H7 (cell line): ENCODE results near the gene CDC16. TPM values are rescaled to one million over a fixed set of nuclear protein-coding genes. Genes with fewer than 3 reads are reported as not detected.
"Not testable (repeated sequence)": the region's sequence is repeated elsewhere in the genome, so short reads cannot be mapped to it uniquely, and the experiment has no call there.

Source experiments
- DNase-seq: peaks from one replicate; pipeline ENCODE4 v3.0.0; 2012
- H3K27me3 ChIP-seq: 2 replicates; pipeline ENCODE4 v1.6.0; 2011; ENCODE audit warnings: mild to moderate bottlenecking, low read length; ENCODE audit not compliant: control insufficient read depth, insufficient read depth
- H3K36me3 ChIP-seq: replicated peaks from 2 replicates; pipeline ENCODE4 v1.5.1; 2011; ENCODE audit warnings: low read length; ENCODE audit not compliant: control insufficient read depth, insufficient read depth
- H3K4me3 ChIP-seq: 2 replicates; pipeline ENCODE4 v1.5.1; 2011; ENCODE audit warnings: low read depth, mild to moderate bottlenecking, control low read depth, low read length, moderate library complexity; ENCODE audit not compliant: insufficient read depth
- total RNA-seq: library from RNA; depleted of rRNA; stranded (reverse); fragments of >200 nt; shearing (Covaris generic); gene quantifications from 2 replicates; pipeline ENCODE4 v1.2.3, GENCODE V29; 2014; rRNA removed

Gene CDC16, protein sequence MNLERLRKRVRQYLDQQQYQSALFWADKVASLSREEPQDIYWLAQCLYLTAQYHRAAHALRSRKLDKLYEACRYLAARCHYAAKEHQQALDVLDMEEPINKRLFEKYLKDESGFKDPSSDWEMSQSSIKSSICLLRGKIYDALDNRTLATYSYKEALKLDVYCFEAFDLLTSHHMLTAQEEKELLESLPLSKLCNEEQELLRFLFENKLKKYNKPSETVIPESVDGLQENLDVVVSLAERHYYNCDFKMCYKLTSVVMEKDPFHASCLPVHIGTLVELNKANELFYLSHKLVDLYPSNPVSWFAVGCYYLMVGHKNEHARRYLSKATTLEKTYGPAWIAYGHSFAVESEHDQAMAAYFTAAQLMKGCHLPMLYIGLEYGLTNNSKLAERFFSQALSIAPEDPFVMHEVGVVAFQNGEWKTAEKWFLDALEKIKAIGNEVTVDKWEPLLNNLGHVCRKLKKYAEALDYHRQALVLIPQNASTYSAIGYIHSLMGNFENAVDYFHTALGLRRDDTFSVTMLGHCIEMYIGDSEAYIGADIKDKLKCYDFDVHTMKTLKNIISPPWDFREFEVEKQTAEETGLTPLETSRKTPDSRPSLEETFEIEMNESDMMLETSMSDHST
- 25.0 and 31.1 TPM in 2 replicates for total RNA-seq

DNA sequence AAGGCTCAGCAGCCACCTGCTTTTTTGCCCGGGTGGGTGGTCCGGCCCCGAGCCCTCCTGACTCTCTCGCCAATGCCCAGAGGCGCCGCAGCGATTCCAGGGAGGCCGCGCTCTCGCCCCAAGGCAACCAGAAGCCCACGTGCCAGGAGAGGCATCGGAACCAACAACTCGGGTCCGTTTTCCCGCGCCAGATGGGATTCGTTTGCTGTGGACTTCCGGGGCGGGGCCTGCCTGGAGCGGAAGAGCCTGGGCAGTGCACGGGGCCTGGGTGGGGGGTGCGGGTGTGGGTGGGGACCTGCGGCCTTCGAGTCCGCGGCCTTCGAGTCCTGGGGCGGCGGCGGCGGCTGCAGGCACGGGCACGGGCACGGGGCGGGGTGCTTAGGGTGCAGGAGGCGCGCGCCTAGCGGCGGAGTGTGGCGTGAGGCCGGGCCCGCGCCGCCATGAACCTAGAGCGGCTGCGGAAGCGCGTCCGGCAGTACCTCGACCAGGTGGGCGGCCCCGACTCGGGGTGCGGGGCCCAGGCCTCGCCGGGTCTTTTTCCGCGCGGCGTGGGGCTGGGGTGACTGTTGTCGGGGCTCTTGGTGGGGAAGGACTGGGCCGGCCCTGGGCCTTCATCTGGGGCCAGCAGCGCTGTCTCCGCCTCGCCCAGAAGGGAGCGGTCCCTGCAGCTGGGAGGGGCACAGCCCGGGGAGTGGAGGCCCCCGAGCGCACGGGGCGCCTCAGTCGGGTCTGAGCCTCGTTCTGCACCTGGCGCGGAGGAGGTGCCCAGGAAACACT lies at the start of gene CDC16:
CDC16 (plus strand) TSS at position 253 of the 777 bp plus-strand sequence; CDS start at position 441, 188 bp downstream.
- peak; percentile 95 for DNase-seq
- H3K27me3 ChIP-seq = no peaks in the 10 kb centered on the region; the same call in 1 of the 2 replicates
- peak within 1 kb of the TSS; percentile 80 for H3K4me3 ChIP-seq
- H3K36me3 ChIP-seq = peaks cover 16% of the 10 kb centered on the region

DNA sequence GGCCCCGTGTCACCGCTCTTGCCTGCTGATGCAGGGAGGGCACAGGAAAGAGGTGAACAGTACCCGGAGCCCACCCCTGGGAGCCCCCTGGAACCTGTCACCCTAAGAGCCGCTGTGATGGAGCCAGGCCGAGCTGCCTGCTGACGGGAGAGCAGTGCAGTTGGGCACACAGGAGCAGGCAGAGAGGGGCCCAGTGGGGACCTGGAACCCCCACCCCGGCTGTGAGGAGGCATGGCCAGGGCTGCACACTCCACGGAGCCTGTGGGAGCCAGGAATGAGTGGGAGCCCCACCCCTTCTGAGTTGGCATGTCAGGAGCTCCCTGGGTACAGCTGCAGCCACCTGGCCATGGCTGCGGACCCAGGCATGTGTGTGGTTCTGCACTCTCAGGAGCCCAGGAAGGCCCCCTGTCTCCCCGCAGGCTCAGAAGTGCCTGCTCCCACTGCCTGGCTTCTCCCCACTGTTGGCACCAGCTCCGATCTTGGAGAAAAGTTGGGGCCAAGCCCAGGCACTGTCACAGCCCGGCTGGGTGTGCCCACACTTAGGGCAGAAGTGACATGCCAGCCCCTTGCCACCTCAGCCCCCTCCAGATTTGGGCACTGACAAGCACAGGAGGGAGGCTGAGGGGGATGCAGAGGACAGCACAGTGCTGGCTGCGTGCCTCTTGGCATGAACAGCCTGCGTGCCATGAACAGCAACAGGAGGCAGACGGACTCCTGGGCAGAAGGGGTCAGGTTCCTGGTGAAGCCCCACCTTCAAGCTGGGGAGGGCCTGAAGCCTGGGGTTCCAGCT lies 49.3 kb upstream of the CDC16 start:
- peak; percentile 36 for DNase-seq
- H3K36me3 ChIP-seq = no peaks in the 10 kb centered on the region
- H3K27me3 ChIP-seq = no peaks in the 10 kb centered on the region
- H3K4me3 ChIP-seq = no peak overlapping the region

DNA sequence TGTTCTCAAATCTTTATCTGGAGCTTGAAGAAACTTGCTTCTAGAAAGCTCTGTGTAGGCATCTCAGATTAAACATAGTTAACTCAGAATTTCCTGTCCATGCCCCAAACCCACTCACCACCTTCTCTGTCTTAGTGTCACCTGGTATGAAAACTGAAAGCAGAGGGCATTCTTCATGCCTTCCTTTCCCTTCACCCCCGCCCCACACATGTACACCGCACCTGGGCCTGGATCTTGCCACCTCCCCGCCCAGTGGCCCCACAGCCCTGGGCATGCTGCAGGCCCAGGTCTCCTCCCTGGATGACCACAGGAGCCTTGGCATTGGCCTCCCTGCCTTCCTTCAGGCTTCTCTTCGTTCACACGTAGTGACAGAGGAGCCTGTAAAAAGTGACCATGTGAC lies 39.8 kb upstream of the CDC16 start:
- Histone ChIP-seq H3K36me3 (no peaks in the 10 kb centered on the region), H3K4me3 (no peak overlapping the region), H3K27me3 (no peaks in the 10 kb centered on the region)
- no peak for DNase-seq

DNA sequence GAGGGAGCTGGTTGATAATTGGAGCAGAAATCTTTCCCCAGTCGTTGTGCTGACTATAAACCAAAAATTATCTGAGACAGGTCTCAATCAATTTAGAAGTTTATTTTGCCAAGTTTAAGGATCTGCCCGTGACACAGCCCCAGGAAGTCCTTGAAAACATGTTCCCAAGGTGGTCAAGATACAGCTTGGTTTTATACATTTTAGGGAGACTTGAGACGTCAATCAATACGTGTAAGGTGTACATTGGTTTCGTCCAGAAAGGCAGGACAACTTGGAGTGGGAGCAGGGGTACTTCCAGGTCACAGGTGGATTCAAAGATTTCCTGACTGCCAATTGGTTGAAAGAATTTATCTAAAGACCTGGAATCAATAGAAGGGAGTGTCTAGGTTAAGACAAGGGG lies 38.1 kb upstream of the CDC16 start:
- no peak for DNase-seq
- no peak overlapping the region for H3K4me3 ChIP-seq
- no peaks in the 10 kb centered on the region for H3K36me3 ChIP-seq
- H3K27me3 ChIP-seq = no peaks in the 10 kb centered on the region

DNA sequence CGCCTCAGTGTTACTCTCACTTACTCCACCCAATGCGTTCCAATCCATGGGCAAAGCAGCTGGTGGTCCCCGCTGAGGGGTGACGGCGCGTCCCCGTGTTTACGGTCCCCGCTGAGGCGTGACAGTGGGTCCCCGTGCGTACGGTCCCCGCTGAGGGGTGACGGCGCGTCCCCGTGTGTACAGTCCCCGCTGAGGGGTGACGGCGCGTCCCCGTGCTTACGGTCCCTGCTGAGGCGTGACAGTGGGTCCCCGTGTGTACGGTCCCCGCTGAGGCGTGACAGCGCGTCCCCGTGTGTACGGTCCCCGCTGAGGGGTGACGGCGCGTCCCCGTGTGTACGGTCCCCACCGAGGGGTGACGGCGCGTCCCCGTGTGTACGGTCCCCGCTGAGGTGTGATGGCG lies 36.1 kb upstream of the CDC16 start:
- DNase-seq = no peak
- Histone ChIP-seq H3K36me3 (no peaks in the 10 kb centered on the region), H3K4me3 (no peak overlapping the region), H3K27me3 (no peaks in the 10 kb centered on the region)

DNA sequence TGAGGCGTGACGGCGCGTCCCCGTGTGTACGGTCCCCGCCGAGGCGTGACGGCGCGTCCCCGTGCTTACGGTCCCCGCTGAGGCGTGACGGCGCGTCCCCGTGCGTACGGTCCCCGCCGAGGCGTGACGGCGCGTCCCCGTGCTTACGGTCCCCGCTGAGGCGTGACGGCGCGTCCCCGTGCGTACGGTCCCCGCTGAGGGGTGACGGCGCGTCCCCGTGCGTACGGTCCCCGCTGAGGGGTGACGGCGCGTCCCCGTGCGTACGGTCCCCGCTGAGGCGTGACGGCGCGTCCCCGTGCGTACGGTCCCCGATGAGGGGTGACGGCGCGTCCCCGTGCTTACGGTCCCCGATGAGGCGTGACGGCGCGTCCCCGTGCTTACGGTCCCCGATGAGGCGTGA lies 35.2 kb upstream of the CDC16 start:
- not testable (repeated sequence) for DNase-seq, H3K36me3 ChIP-seq, H3K4me3 ChIP-seq, H3K27me3 ChIP-seq

DNA sequence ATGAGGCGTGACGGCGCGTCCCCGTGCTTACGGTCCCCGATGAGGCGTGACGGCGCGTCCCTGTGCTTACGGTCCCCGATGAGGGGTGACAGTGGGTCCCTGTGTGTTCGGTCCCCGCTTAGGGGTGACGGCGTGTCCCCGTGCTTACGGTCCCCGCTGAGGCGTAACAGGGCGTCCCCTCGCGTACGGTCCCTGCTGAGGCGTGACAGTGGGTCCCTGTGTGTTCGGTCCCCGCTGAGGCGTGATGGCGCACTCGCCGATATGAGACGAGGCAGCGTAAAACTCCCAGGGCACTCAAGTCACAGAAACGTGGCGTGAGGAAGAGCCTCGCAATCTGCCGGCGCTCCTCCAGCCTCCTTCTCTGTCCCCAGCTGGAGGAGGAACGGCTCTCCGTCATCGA lies 34.7 kb upstream of the CDC16 start:
- DNase-seq = no peak
- Histone ChIP-seq H3K27me3 (no peaks in the 10 kb centered on the region), H3K4me3 (no peak overlapping the region), H3K36me3 (no peaks in the 10 kb centered on the region)

DNA sequence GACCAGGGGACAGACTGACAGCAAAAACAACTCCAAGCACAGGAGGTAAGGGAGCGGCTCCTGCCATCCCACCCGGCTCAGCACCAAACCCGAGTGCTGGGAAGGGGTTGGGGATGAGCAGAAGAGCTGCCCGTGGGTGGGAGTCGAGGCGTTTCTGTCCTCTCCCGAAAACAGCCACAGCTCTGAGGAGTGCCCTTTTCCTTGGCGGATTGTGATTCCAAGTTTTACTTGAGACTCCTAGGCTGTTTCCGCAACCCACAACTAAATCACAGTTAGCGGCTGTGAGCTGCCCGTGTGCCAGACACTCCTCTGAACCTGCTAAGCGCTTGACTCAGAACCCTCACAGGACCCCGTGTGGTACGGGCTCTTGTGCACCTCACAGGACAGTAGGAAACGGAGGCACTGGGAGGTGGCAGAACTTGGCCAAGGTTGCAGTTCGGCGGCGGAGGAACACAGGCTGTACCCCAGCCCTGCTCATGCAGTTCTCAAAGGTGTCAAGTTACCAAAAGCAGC lies 34.2 kb upstream of the CDC16 start:
- H3K4me3 ChIP-seq = no peak overlapping the region
- no peaks in the 10 kb centered on the region for H3K27me3 ChIP-seq
- DNase-seq = peak; percentile 62
- H3K36me3 ChIP-seq = no peaks in the 10 kb centered on the region

DNA sequence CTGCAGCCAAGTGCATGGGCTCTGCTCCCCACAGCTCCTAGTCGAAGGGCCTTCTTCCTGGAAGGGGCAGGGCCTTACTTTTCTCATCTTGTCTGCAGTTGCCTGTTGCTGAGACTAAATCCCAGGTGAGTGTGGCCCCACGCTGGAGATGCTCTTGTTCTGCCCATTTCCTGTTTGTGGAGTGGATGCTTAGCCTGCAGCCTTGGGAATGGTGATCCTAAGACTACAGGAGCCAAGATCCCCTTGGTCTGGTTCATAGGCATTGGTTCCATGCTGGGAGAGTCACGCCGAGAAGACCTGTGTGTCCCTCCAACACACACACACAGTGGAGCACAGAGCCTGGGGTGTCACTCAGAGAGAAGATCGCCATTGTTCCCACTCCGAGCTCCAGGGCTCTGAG lies 32.1 kb upstream of the CDC16 start:
- H3K27me3 ChIP-seq = no peaks in the 10 kb centered on the region
- H3K36me3 ChIP-seq = no peaks in the 10 kb centered on the region
- H3K4me3 ChIP-seq = no peak overlapping the region
- DNase-seq = no peak

DNA sequence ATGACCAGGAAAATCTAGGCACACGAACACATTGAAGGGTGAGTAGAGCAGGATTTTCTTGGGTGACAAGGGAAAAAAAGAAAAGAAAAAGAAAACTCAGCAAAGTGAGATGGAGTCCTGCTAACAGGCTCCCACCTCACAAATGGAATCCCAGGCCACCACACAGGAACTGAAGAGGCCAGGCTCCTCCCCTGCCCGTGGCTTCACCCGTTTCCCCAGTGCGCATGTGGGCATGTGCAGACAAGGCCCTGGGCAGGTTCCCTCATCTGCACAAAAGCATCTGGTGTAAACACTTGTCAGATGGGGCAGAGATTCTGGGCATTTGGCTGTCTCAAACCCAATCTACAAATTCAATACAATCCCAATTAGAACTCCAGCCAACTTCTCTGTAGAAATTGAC lies 31.2 kb upstream of the CDC16 start:
- H3K36me3 ChIP-seq = no peaks in the 10 kb centered on the region
- H3K4me3 ChIP-seq = no peak overlapping the region
- DNase-seq = no peak
- no peaks in the 10 kb centered on the region for H3K27me3 ChIP-seq

DNA sequence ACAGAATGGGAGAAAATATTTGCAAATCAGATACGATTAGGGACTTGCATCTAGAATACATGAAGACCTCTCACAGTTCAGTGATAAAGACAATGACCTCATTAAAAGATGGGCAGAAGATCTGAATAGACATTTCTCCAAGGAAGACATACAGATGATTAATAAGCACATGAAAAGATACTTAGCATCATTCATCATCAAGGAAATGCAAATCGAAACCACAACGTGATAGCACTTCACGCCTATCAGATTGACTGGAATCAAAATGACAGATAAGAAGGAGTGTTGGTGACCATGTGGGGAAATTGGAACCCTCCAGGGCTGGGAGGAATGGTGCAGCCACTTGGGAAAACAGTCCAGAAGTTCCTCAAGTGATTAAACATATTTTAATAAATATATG lies 29.8 kb upstream of the CDC16 start:
- H3K36me3 ChIP-seq = no peaks in the 10 kb centered on the region
- no peak for DNase-seq
- no peaks in the 10 kb centered on the region for H3K27me3 ChIP-seq
- no peak overlapping the region for H3K4me3 ChIP-seq

DNA sequence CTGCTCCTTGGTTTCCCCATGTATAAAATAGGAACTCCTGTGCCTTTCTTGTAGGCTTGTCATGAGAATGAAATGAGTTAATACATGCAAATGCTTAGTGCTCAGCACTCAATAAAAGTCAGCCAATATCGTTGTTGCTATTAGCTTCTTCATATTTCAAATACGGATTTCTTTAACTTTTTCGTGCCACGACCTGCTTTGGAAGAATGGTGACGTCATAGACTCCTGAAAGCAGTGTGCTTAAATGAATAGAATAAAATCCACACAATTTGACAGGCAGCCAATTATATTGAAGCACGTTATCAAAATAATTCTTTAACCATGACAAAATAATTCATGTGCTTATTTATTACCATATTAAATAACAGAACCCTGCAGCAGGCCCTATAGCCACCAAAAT lies 26.6 kb upstream of the CDC16 start:
- no peaks in the 10 kb centered on the region for H3K36me3 ChIP-seq
- no peak for DNase-seq
- no peak overlapping the region for H3K4me3 ChIP-seq

DNA sequence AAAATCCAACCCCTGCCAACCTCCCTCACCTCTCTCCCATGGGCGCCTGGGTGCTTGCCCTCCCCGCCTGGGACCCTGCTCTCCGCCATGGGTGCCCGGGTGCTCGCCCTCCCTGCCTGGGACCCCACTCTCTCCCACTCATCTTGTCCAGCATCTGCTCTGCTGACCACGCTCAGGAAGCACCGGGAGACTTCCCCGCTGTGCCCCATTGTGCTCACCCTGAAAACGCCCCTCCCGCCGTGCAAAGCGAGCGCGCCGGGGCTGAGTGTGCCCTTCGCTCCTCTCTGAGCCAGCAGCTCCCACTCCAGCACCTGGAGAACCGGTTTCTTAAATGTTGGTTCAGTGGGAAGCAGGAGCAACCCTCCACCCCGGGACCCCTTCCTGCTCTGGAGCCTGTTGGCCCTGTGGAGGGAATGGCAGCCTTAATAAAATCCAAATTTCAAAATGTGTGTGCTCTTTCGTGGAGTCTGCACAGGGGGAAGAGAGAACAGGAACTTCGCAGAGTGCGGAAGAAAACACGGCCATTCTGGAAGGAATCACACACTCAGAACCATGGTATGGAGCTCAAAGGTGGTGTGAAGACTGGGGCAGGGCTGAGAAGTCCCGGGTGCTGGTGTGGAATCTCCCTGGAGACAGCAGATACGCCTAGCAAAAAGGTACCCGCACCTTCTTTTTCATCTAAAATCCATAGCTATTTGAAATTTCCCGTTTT lies 23.1 kb upstream of the CDC16 start:
- no peaks in the 10 kb centered on the region for H3K27me3 ChIP-seq
- no peak overlapping the region for H3K4me3 ChIP-seq
- peak; percentile 50 for DNase-seq
- H3K36me3 ChIP-seq = no peaks in the 10 kb centered on the region

More for the DNA sequence above, 26.6 kb upstream of the CDC16 start:
- no peaks in the 10 kb centered on the region for H3K27me3 ChIP-seq

DNA sequence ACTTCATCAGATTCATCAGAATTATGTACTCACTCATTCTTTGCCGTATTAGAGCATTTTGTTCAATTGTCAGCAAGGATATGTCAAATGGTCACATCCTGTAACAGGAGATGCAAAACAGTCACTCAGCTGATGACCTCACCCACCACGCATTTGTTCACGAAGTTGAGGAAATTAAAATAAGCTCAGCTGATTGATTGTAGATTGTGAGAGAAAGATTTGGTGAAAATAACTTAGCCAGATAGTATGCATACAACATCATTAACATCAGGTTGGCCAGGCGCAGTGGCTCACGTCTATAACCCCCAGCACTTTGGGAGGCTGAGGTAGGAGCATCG lies 22.6 kb upstream of the CDC16 start:
- no peaks in the 10 kb centered on the region for H3K27me3 ChIP-seq

More for the DNA sequence above, 22.6 kb upstream of the CDC16 start:
- Histone ChIP-seq H3K4me3 (no peak overlapping the region), H3K36me3 (no peaks in the 10 kb centered on the region)
- no peak for DNase-seq
